WTC11 (cell line): Measurements from ENCODE around the gene TMUB2. TPM values are rescaled to one million over a fixed set of nuclear protein-coding genes. Genes with fewer than 3 reads are reported as not detected.
A peak's percentile ranks its signal among the peaks of the same experiment; 100 is the strongest.

Source experiments
- ATAC-seq: fragments of 200-7000 bp; cut with Tn5 transposase; 2 replicates; pipeline ENCODE4 v1.10.0; 2021; ENCODE audit warnings: mild to moderate bottlenecking, moderate library complexity
- CTCF ChIA-PET: fragments of 300-600 bp; sonication (Branson Sonifier 250); formaldehyde crosslinking; loops from one replicate; lab custom pipeline; 2021; ENCODE audit warnings: antibody characterized with exemption; lab: Charles Lee
- POLR2A ChIA-PET: fragments of 350-600 bp; sonication (Branson Sonifier 250); formaldehyde crosslinking; loops from one replicate; lab custom pipeline; 2021; ENCODE audit warnings: antibody characterized with exemption; lab: Charles Lee
- DNase-seq: peaks from one replicate; pipeline ENCODE4 v3.0.0; 2021; ENCODE audit warnings: low spot score
- H3K27ac Mint-ChIP-seq: 2 replicates; pipeline ENCODE4 v1.8.0; 2021; ENCODE audit warnings: mixed read lengths
- H3K27me3 Mint-ChIP-seq: 2 replicates; pipeline ENCODE4 v1.8.0; 2021; ENCODE audit warnings: low read depth, mild to moderate bottlenecking, moderate library complexity, mixed read lengths
- H3K36me3 Mint-ChIP-seq: 2 replicates; pipeline ENCODE4 v1.8.0; 2021; ENCODE audit warnings: mixed read lengths
- H3K4me1 Mint-ChIP-seq: 2 replicates; pipeline ENCODE4 v1.8.0; 2022; ENCODE audit warnings: mixed read lengths
- H3K4me3 Mint-ChIP-seq: 2 replicates; pipeline ENCODE4 v1.8.0; 2021; ENCODE audit warnings: mild to moderate bottlenecking, moderate library complexity, mixed read lengths
- H3K9me3 Mint-ChIP-seq: 2 replicates; pipeline ENCODE4 v1.8.0; 2021; ENCODE audit warnings: mixed read lengths
- ATF1 ChIP-seq: sonication (generic); formaldehyde crosslinking; IDR thresholded peaks from 2 replicates; pipeline ENCODE4 v1.8.1; 2023; ENCODE audit warnings: mild to moderate bottlenecking, moderate library complexity, missing genetic modification reagents
- CBFB ChIP-seq: sonication (generic); formaldehyde crosslinking; IDR thresholded peaks from 2 replicates; pipeline ENCODE4 v1.8.1; 2022; ENCODE audit warnings: mild to moderate bottlenecking, low read depth, missing genetic modification reagents
- ETV6 ChIP-seq: sonication (generic); formaldehyde crosslinking; IDR thresholded peaks from 2 replicates; pipeline ENCODE4 v1.8.1; 2022; ENCODE audit warnings: mild to moderate bottlenecking, missing genetic modification reagents
- GABPB1 ChIP-seq: sonication (generic); formaldehyde crosslinking; IDR thresholded peaks from 2 replicates; pipeline ENCODE4 v1.8.1; 2023; ENCODE audit warnings: mild to moderate bottlenecking, missing genetic modification reagents
- MYBL2 ChIP-seq: sonication (generic); formaldehyde crosslinking; IDR thresholded peaks from 2 replicates; pipeline ENCODE4 v1.8.1; 2023; ENCODE audit warnings: mild to moderate bottlenecking, moderate library complexity, missing genetic modification reagents
- OVOL2 ChIP-seq: fragments of 250-450 bp; sonication (Bioruptor Pico); IDR thresholded peaks from 2 replicates; pipeline ENCODE4 v1.9.0; 2021; ENCODE audit warnings: mild to moderate bottlenecking, borderline replicate concordance
- RELA ChIP-seq: sonication (generic); formaldehyde crosslinking; IDR thresholded peaks from 2 replicates; pipeline ENCODE4 v1.8.1; 2022; ENCODE audit warnings: missing genetic modification reagents, mild to moderate bottlenecking, borderline replicate concordance
- RORB ChIP-seq: fragments of 250-450 bp; sonication (Bioruptor Pico); IDR thresholded peaks from 2 replicates; pipeline ENCODE4 v1.9.0; 2021; ENCODE audit warnings: mild to moderate bottlenecking
- SMAD3 ChIP-seq: sonication (generic); formaldehyde crosslinking; IDR thresholded peaks from 2 replicates; pipeline ENCODE4 v1.8.0; 2022; ENCODE audit warnings: missing genetic modification reagents, mild to moderate bottlenecking, borderline replicate concordance
- SMAD4 ChIP-seq: sonication (generic); formaldehyde crosslinking; IDR thresholded peaks from 2 replicates; pipeline ENCODE4 v1.8.0; 2022; ENCODE audit warnings: mild to moderate bottlenecking, missing genetic modification reagents
- SP1 ChIP-seq: sonication (generic); formaldehyde crosslinking; conservative IDR thresholded peaks from 2 replicates; pipeline ENCODE4 v1.8.1; 2022; ENCODE audit warnings: missing genetic modification reagents
- ZBTB21 ChIP-seq: sonication (generic); formaldehyde crosslinking; IDR thresholded peaks from 2 replicates; pipeline ENCODE4 v1.8.1; 2023; ENCODE audit warnings: mild to moderate bottlenecking, missing genetic modification reagents, borderline replicate concordance
- ZNF263 ChIP-seq: sonication (generic); formaldehyde crosslinking; IDR thresholded peaks from 2 replicates; pipeline ENCODE4 v1.8.1; 2022; ENCODE audit warnings: low read depth, mild to moderate bottlenecking, moderate library complexity, missing genetic modification reagents
- ZNF396 ChIP-seq: fragments of 250-450 bp; sonication (Bioruptor Pico); IDR thresholded peaks from 2 replicates; pipeline ENCODE4 v1.8.0; 2021; ENCODE audit warnings: mild to moderate bottlenecking, moderate library complexity, borderline replicate concordance
- ZNF416 ChIP-seq: fragments of 250-450 bp; sonication (Bioruptor Pico); IDR thresholded peaks from 2 replicates; pipeline ENCODE4 v1.9.0; 2021; ENCODE audit warnings: mild to moderate bottlenecking, inconsistent platforms
- total RNA-seq: library from RNA; stranded (reverse); gene quantifications from 3 replicates; pipeline ENCODE4 v1.2.3, GENCODE V29; 2021
- TF ChIP-seq, protein P1 (sequence below): sonication (generic); formaldehyde crosslinking; IDR thresholded peaks from 2 replicates; pipeline ENCODE4 v1.8.0; 2023; ENCODE audit warnings: missing genetic modification reagents, mild to moderate bottlenecking, borderline replicate concordance
- TF ChIP-seq, protein P2 (sequence below): sonication (generic); formaldehyde crosslinking; IDR thresholded peaks from 2 replicates; pipeline ENCODE4 v1.8.1; 2023; ENCODE audit warnings: mild to moderate bottlenecking, missing genetic modification reagents, moderate library complexity
- TF ChIP-seq, protein P3 (sequence below): sonication (generic); formaldehyde crosslinking; IDR thresholded peaks from 2 replicates; pipeline ENCODE4 v1.8.0; 2023; ENCODE audit warnings: missing genetic modification reagents
- TF ChIP-seq, protein P4 (sequence below): sonication (generic); formaldehyde crosslinking; IDR thresholded peaks from 2 replicates; pipeline ENCODE4 v1.8.0; 2022; ENCODE audit warnings: mild to moderate bottlenecking, missing genetic modification reagents
- TF ChIP-seq, protein P5 (sequence below): sonication (generic); formaldehyde crosslinking; IDR thresholded peaks from 2 replicates; pipeline ENCODE4 v1.8.0; 2022; ENCODE audit warnings: mild to moderate bottlenecking, missing genetic modification reagents
- TF ChIP-seq, protein P6 (sequence below): fragments of 250-450 bp; sonication (Bioruptor Pico); IDR thresholded peaks from 2 replicates; pipeline ENCODE4 v1.9.0; 2021; ENCODE audit warnings: moderate library complexity, mild to moderate bottlenecking, inconsistent platforms, borderline replicate concordance
- TF ChIP-seq, protein P7 (sequence below): sonication (generic); formaldehyde crosslinking; IDR thresholded peaks from 2 replicates; pipeline ENCODE4 v1.8.1; 2022; ENCODE audit warnings: mild to moderate bottlenecking, missing genetic modification reagents, moderate library complexity, borderline replicate concordance
- TF ChIP-seq, protein P8 (sequence below): sonication (generic); formaldehyde crosslinking; IDR thresholded peaks from 2 replicates; pipeline ENCODE4 v1.8.1; 2023; ENCODE audit warnings: mild to moderate bottlenecking, missing genetic modification reagents

TMUB2 gene
- total RNA-seq, 1 experiment from 2014 or later, result 26.9 TPM

DNA sequence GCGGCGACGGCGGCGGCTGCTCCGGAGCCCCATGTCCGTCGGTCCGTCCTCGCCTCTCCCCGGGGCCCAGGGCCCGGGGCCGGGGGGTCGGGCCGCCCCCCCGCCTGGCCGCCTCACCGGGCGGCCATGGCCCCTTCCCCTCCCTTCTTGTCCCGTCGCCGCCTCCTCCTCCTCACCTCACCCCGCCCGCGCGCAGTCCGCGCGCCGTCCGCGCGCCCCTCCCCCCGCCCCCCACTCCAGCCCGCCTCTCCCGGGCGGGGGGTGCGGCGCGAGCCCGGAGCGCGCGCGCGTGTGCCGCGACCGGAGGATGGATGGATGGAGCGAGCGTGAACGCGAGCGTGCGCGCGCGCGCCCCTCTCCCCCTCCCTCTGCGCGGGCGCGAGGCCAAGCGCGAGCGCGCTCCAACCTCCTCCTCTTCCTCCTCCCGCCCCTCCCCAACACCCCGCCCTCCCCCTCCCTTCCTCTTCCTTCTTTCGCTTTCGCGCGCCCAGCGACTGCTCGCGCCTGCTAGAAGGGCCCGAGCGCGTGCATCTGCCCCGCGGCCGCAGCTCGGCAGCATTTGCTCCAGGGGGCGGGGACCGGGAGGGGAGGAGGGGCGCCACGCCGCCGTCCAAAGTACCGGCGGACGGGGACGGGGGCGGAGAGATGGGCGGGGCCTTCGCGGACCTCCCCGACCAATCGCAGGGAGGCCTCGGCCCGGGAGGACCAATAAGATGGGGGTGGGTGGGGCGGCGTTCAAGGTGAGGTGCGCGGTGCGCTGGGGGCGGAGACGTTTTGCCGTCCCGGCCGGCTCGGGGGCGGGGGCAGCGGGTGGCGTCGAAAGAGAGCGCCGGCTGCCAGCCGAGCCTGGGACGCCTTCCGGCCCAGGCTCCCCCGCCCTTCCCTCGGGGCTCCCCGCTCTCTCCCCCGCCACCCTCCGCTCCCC is 13.0 kb downstream of the TMUB2 start, which contains the start of gene ATXN7L3 (continued):
- TF ChIP-seq, protein P1, sequence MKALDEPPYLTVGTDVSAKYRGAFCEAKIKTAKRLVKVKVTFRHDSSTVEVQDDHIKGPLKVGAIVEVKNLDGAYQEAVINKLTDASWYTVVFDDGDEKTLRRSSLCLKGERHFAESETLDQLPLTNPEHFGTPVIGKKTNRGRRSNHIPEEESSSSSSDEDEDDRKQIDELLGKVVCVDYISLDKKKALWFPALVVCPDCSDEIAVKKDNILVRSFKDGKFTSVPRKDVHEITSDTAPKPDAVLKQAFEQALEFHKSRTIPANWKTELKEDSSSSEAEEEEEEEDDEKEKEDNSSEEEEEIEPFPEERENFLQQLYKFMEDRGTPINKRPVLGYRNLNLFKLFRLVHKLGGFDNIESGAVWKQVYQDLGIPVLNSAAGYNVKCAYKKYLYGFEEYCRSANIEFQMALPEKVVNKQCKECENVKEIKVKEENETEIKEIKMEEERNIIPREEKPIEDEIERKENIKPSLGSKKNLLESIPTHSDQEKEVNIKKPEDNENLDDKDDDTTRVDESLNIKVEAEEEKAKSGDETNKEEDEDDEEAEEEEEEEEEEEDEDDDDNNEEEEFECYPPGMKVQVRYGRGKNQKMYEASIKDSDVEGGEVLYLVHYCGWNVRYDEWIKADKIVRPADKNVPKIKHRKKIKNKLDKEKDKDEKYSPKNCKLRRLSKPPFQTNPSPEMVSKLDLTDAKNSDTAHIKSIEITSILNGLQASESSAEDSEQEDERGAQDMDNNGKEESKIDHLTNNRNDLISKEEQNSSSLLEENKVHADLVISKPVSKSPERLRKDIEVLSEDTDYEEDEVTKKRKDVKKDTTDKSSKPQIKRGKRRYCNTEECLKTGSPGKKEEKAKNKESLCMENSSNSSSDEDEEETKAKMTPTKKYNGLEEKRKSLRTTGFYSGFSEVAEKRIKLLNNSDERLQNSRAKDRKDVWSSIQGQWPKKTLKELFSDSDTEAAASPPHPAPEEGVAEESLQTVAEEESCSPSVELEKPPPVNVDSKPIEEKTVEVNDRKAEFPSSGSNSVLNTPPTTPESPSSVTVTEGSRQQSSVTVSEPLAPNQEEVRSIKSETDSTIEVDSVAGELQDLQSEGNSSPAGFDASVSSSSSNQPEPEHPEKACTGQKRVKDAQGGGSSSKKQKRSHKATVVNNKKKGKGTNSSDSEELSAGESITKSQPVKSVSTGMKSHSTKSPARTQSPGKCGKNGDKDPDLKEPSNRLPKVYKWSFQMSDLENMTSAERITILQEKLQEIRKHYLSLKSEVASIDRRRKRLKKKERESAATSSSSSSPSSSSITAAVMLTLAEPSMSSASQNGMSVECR, result no peak
- TF ChIP-seq, protein P2, sequence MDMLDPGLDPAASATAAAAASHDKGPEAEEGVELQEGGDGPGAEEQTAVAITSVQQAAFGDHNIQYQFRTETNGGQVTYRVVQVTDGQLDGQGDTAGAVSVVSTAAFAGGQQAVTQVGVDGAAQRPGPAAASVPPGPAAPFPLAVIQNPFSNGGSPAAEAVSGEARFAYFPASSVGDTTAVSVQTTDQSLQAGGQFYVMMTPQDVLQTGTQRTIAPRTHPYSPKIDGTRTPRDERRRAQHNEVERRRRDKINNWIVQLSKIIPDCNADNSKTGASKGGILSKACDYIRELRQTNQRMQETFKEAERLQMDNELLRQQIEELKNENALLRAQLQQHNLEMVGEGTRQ (CRISPR knock-in tag), result no peak; the same call in 1 of the 2 replicates
- TF ChIP-seq SMAD3 (CRISPR knock-in tag) (no peak), GABPB1 (CRISPR knock-in tag) (no peak), MYBL2 (CRISPR knock-in tag) (no peak), SMAD4 (no peak), RELA (no peak), ATF1 (no peak), RORB (CRISPR knock-in tag) (no peak), SP1 (CRISPR knock-in tag) (peak; percentile 92), OVOL2 (no peak)
- TF ChIP-seq, protein P3, sequence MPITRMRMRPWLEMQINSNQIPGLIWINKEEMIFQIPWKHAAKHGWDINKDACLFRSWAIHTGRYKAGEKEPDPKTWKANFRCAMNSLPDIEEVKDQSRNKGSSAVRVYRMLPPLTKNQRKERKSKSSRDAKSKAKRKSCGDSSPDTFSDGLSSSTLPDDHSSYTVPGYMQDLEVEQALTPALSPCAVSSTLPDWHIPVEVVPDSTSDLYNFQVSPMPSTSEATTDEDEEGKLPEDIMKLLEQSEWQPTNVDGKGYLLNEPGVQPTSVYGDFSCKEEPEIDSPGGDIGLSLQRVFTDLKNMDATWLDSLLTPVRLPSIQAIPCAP (CRISPR knock-in tag), result no peak
- TF ChIP-seq, protein P4, sequence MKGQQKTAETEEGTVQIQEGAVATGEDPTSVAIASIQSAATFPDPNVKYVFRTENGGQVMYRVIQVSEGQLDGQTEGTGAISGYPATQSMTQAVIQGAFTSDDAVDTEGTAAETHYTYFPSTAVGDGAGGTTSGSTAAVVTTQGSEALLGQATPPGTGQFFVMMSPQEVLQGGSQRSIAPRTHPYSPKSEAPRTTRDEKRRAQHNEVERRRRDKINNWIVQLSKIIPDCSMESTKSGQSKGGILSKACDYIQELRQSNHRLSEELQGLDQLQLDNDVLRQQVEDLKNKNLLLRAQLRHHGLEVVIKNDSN, result peak; percentile 1; the same call in 1 of the 2 replicates
- TF ChIP-seq, protein P5, sequence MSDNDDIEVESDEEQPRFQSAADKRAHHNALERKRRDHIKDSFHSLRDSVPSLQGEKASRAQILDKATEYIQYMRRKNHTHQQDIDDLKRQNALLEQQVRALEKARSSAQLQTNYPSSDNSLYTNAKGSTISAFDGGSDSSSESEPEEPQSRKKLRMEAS (CRISPR knock-in tag), result 0 out of 2 replicates have a peak, but pooled peaks have one; percentile 4

DNA sequence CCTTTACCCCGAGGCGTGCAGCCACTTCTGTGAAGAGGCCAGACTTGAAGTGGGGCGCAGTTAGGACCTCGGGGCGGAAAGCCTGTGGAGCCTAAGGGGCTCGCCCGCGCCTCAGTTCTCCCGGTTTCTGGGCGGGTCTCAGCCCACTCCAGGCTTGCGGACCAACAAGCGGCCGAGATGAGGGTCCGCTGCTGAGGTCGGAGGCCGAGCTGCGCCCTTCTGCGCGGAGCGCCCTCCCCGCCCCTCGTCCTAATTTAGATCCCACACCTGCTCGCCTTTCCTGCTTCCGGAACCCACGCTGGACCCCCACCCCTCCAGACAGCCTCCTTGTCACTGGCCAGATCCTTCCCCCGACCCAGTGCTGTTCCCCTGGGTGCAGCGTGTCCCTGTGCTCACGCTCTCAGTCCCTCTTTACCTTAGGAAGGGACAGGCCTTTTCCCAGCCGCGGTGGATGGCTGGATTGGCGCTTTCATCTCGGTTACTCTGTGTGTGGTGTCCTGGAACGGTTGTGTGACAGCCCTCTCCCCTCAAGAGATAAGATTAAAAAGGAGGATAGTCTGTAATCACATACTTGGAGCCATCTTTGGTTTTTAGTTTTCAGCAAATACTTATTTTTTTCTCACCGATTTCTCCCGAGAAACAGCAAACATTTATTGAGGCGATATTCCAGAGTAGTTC is 13.8 kb downstream of the TMUB2 start:
- ChIA-PET CTCF (interaction anchor here (0.7 to 5.1 kb wide), 9 partner anchors 10 to 158 kb away, joined by 3 to 47 read pairs (median 4); partner anchors contain the start of gene GRN), POLR2A (interaction anchor here (0.6 to 1.8 kb wide), 2 partner anchors 14 to 129 kb away, joined by 5 to 9 read pairs; partner anchors contain the start of gene TMUB2)
- TF ChIP-seq ZNF396 (CRISPR knock-in tag), result no peak
- TF ChIP-seq, protein P6, sequence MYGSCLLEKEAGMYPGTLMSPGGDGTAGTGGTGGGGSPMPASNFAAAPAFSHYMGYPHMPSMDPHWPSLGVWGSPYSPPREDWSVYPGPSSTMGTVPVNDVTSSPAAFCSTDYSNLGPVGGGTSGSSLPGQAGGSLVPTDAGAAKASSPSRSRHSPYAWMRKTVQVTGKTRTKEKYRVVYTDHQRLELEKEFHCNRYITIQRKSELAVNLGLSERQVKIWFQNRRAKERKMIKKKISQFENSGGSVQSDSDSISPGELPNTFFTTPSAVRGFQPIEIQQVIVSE (CRISPR knock-in tag), result no peak
- TF ChIP-seq, protein P7, sequence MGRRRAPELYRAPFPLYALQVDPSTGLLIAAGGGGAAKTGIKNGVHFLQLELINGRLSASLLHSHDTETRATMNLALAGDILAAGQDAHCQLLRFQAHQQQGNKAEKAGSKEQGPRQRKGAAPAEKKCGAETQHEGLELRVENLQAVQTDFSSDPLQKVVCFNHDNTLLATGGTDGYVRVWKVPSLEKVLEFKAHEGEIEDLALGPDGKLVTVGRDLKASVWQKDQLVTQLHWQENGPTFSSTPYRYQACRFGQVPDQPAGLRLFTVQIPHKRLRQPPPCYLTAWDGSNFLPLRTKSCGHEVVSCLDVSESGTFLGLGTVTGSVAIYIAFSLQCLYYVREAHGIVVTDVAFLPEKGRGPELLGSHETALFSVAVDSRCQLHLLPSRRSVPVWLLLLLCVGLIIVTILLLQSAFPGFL (CRISPR knock-in tag), result 0 out of 2 replicates have a peak, but pooled peaks have one; percentile 34
- peak; percentile 14; the same call in 1 of the 2 replicates for TF ChIP-seq SP1 (CRISPR knock-in tag)
- TF ChIP-seq, protein P8, sequence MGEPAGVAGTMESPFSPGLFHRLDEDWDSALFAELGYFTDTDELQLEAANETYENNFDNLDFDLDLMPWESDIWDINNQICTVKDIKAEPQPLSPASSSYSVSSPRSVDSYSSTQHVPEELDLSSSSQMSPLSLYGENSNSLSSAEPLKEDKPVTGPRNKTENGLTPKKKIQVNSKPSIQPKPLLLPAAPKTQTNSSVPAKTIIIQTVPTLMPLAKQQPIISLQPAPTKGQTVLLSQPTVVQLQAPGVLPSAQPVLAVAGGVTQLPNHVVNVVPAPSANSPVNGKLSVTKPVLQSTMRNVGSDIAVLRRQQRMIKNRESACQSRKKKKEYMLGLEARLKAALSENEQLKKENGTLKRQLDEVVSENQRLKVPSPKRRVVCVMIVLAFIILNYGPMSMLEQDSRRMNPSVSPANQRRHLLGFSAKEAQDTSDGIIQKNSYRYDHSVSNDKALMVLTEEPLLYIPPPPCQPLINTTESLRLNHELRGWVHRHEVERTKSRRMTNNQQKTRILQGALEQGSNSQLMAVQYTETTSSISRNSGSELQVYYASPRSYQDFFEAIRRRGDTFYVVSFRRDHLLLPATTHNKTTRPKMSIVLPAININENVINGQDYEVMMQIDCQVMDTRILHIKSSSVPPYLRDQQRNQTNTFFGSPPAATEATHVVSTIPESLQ (CRISPR knock-in tag), result no peak
- peak; percentile 56; the same call in 1 of the 2 replicates for TF ChIP-seq ETV6 (CRISPR knock-in tag)
- TF ChIP-seq ZNF263 (CRISPR knock-in tag), result no peak
- no peak for TF ChIP-seq ZNF416
- no peak for TF ChIP-seq CBFB (CRISPR knock-in tag)
- TF ChIP-seq MYBL2 (CRISPR knock-in tag), result no peak
- no peak for TF ChIP-seq ZBTB21 (CRISPR knock-in tag)
- TF ChIP-seq RORB (CRISPR knock-in tag), result no peak

More for the DNA sequence above, 13.8 kb downstream of the TMUB2 start:
- H3K27ac Mint-ChIP-seq, result peak overlapping the region; percentile 98
- peaks cover 18% of the 10 kb centered on the region for H3K36me3 Mint-ChIP-seq
- no peaks in the 10 kb centered on the region for H3K9me3 Mint-ChIP-seq
- DNase-seq (no peak), ATAC-seq (peak; percentile 19)
- peak overlapping the region; percentile 85 for H3K4me3 Mint-ChIP-seq
- peaks cover 26% of the 10 kb centered on the region for H3K4me1 Mint-ChIP-seq
- H3K27me3 Mint-ChIP-seq, result no peaks in the 10 kb centered on the region
